ENCODE results near the gene SYNE1.

DNA sequence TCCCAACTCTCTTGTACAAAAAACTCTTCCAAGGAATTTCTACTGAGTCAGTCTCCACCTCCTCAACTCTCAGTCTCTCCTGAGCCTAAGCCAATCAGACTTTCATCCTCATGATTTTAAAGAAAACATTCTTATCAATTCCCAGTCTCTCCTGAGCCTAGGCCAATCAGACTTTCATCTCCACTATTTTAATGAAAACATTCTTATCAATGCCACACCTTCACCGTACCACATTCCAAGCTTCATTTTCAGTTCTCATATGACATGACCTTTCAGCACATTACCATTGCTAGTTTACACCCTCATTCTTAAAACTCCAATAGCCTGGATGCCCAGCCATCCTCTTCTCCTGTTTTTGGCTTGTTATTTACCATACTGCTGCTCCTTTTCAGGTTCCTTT lies 42.5 kb downstream of the SYNE1 start:
- TF ChIP-seq POLR2A (IDR thresholded peaks at IDR 0.05; ENCODE audit: low read length) (no peak), GATA1 (IDR thresholded peaks at IDR 0.05; ENCODE audit: low read depth, low read length) (no peak)

All from erythroblast (primary cell).